B cell (primary cell): Measurements from ENCODE around the gene CTBP2. TPM values are rescaled to one million over a fixed set of nuclear protein-coding genes. Genes with fewer than 3 reads are reported as not detected.

Experiments
- ATAC-seq: fragments of 200-7000 bp; cut with Tn5 transposase; one replicate; pipeline ENCODE4 v1.10.0; 2021; ENCODE audit warnings: low read depth, mild to moderate bottlenecking, moderate number of reproducible peaks, moderate library complexity
- CTCF ChIA-PET: fragments of 350-600 bp; sonication (Branson Sonifier 250); formaldehyde crosslinking; loops from one replicate; lab custom pipeline; 2021; ENCODE audit warnings: antibody characterized with exemption, inconsistent platforms; lab: Charles Lee
- POLR2A ChIA-PET: fragments of 350-600 bp; sonication (Branson Sonifier 250); formaldehyde crosslinking; loops from one replicate; lab custom pipeline; 2021; ENCODE audit warnings: antibody characterized with exemption; lab: Charles Lee
- DNase-seq: peaks from one replicate; pipeline ENCODE4 v3.0.0; 2013
- H2AFZ ChIP-seq: 2 replicates; pipeline ENCODE4 v1.6.1; 2012; ENCODE audit warnings: mild to moderate bottlenecking, low read depth, low read length; ENCODE audit not compliant: insufficient read depth, poor library complexity, severe bottlenecking
- H3K27ac ChIP-seq, 2 donors: 1 replicate in 1 of 2; 2 replicates in 1 of 2; pipeline ENCODE4 v1.5.1; 2012 to 2013; ENCODE audit warnings: low read length in 2 of 2, mild to moderate bottlenecking in 2 of 2, moderate library complexity in 1 of 2
- H3K27me3 ChIP-seq, 4 experiments: fragments of 200-600 bp in 1 of 4; sonication (generic) in 1 of 4; replicated peaks in 1 of 4; 1 replicate in 2 of 4; 2 replicates in 2 of 4; pipeline versions ENCODE4 v1.6.1 to v1.7.0; 2013 to 2016; ENCODE audit warnings: low read length in 3 of 4, mild to moderate bottlenecking in 2 of 4, mixed read lengths in 1 of 4, moderate library complexity in 1 of 4; ENCODE audit not compliant: insufficient read depth in 4 of 4, control insufficient read depth in 3 of 4; ENCODE audit errors: control extremely low read depth in 1 of 4
- H3K36me3 ChIP-seq, 2 experiments: replicated peaks in 1 of 2; 1 replicate in 1 of 2; 2 replicates in 1 of 2; pipeline versions ENCODE4 v1.6.1 to v1.7.1; 2013; ENCODE audit warnings: low read length in 1 of 2; ENCODE audit not compliant: insufficient read depth in 2 of 2, control insufficient read depth in 1 of 2; ENCODE audit errors: control extremely low read depth in 1 of 2, extremely low read depth in 1 of 2
- H3K4me1 ChIP-seq, 2 donors: fragments of 200-600 bp in 1 of 2; sonication (generic) in 1 of 2; 1 replicate in 1 of 2; 2 replicates in 1 of 2; pipeline versions ENCODE4 v1.5.1 to v1.6.1; 2013 to 2017; ENCODE audit warnings: low read length in 2 of 2; ENCODE audit not compliant: control insufficient read depth in 2 of 2, insufficient read depth in 2 of 2
- H3K4me2 ChIP-seq: replicated peaks from 2 replicates; pipeline ENCODE3; 2012; ENCODE audit warnings: mild to moderate bottlenecking, low read depth, low read length; ENCODE audit not compliant: poor library complexity, severe bottlenecking
- H3K4me3 ChIP-seq, 5 experiments: fragments of 200-600 bp in 1 of 5; sonication (generic) in 1 of 5; 1 replicate in 3 of 5; 2 replicates in 2 of 5; pipeline versions ENCODE4 v1.5.1 to v1.7.0; 2011 to 2016; ENCODE audit warnings: low read length in 4 of 5, mild to moderate bottlenecking in 4 of 5, low read depth in 2 of 5, control low read depth in 1 of 5, moderate library complexity in 1 of 5; ENCODE audit not compliant: insufficient read depth in 1 of 5; ENCODE audit errors: control extremely low read depth in 1 of 5, extremely low read depth in 1 of 5
- H3K79me2 ChIP-seq: fragments of 200-600 bp; sonication (generic); one replicate; pipeline ENCODE4 v1.6.0; 2016; ENCODE audit warnings: low read length; ENCODE audit not compliant: control insufficient read depth, insufficient read depth
- H3K9ac ChIP-seq: fragments of 200-600 bp; sonication (generic); 2 replicates; pipeline ENCODE4 v1.6.1; 2017; ENCODE audit warnings: mild to moderate bottlenecking, low read length, moderate library complexity
- H3K9me3 ChIP-seq, 3 donors: one replicate each; pipeline versions ENCODE4 v1.6.1 to v1.7.1; 2013; ENCODE audit warnings: low read length in 2 of 3; ENCODE audit not compliant: control insufficient read depth in 2 of 3, insufficient read depth in 1 of 3; ENCODE audit errors: control extremely low read depth in 1 of 3
- H4K20me1 ChIP-seq: 2 replicates; pipeline ENCODE4 v1.6.0; 2012; ENCODE audit warnings: mild to moderate bottlenecking, low read length; ENCODE audit not compliant: insufficient read depth, control insufficient read depth, poor library complexity, severe bottlenecking
- H3K27ac Mint-ChIP-seq: one replicate; pipeline ENCODE4 v1.8.0; 2021; ENCODE audit warnings: mixed read lengths
- H3K27me3 Mint-ChIP-seq: one replicate; pipeline ENCODE4 v1.8.0; 2021; ENCODE audit warnings: mixed read lengths
- H3K4me1 Mint-ChIP-seq: one replicate; pipeline ENCODE4 v1.8.0; 2021; ENCODE audit warnings: mixed read lengths
- H3K4me3 Mint-ChIP-seq: one replicate; pipeline ENCODE4 v1.8.0; 2021; ENCODE audit warnings: mixed read lengths
- H3K9me3 Mint-ChIP-seq: one replicate; pipeline ENCODE4 v1.8.0; 2022; ENCODE audit warnings: mixed read lengths; ENCODE audit not compliant: insufficient read depth
- EZH2 ChIP-seq: IDR thresholded peaks from 2 replicates; pipeline ENCODE4 v1.6.1; 2012; ENCODE audit warnings: borderline replicate concordance, low read depth, mild to moderate bottlenecking, moderate library complexity, low read length; ENCODE audit not compliant: insufficient read depth, poor library complexity, severe bottlenecking
- WGBS: methylation state at CpG from one replicate; pipeline ENCODE4 v1.1.5; 2013; ENCODE audit warnings: missing lambda C conversion rate; ENCODE audit not compliant: insufficient coverage; 5-methylcytosine and 5-hydroxymethylcytosine counted together
- intact Hi-C: fragments of 100-400 bp; cut with micrococcal nuclease; formaldehyde crosslinking; loops from one replicate; pipeline ENCODE4 v1.10.0; 2022
- polyA plus RNA-seq: library from polyadenylated mRNA; depleted of rRNA; stranded (reverse); fragments of >200 nt; gene quantifications from 2 replicates; pipeline ENCODE4 v1.2.3, GENCODE V29; 2012
- total RNA-seq, 2 donors: library from RNA; stranded (reverse); fragments of 120-200 nt in 1 of 2; gene quantifications; 1 replicate in 1 of 2; 2 replicates in 1 of 2; pipeline versions ENCODE4 v1.2.3 to v1.2.4, GENCODE V29; 2013 to 2022
- TF ChIP-seq, protein P1 (sequence below): fragments of 200-600 bp; IDR thresholded peaks from one replicate; pipeline ENCODE4 v1.8.0; 2022; ENCODE audit warnings: antibody characterized with exemption, mild to moderate bottlenecking

Gene CTBP2
- total and polyA plus RNA-seq, 2 donors (not counting 1 experiment from before 2014, with no cell fraction given) = 0.39 to 0.85 TPM

GRCh38 chr10:125084191-125084613 is 76.2 kb downstream of the CTBP2 start:
- POLR2A ChIA-PET = no interaction called here
- intact Hi-C loops = no loop called here
- no peak for TF ChIP-seq EZH2
- TF ChIP-seq, protein P1, sequence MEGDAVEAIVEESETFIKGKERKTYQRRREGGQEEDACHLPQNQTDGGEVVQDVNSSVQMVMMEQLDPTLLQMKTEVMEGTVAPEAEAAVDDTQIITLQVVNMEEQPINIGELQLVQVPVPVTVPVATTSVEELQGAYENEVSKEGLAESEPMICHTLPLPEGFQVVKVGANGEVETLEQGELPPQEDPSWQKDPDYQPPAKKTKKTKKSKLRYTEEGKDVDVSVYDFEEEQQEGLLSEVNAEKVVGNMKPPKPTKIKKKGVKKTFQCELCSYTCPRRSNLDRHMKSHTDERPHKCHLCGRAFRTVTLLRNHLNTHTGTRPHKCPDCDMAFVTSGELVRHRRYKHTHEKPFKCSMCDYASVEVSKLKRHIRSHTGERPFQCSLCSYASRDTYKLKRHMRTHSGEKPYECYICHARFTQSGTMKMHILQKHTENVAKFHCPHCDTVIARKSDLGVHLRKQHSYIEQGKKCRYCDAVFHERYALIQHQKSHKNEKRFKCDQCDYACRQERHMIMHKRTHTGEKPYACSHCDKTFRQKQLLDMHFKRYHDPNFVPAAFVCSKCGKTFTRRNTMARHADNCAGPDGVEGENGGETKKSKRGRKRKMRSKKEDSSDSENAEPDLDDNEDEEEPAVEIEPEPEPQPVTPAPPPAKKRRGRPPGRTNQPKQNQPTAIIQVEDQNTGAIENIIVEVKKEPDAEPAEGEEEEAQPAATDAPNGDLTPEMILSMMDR = no peak
- Histone ChIP-seq H3K4me3 (no peak overlapping the region), H3K9ac (no peak overlapping the region), H3K4me1 (no peaks in the 10 kb centered on the region), H3K9me3 (peaks cover 0 to 4% (median 0%) of the 10 kb centered on the region in 3 donors), H3K79me2 (no peaks in the 10 kb centered on the region), H3K27me3 (peaks cover 0 to 18% (median 9%) of the 10 kb centered on the region in 4 experiments), H2AFZ (no peak overlapping the region), H3K36me3 (no peaks in the 10 kb centered on the region), H3K4me2 (no peak overlapping the region), H4K20me1 (no peaks in the 10 kb centered on the region), H3K27ac (no peak overlapping the region)
- no peak overlapping the region for H3K4me3 Mint-ChIP-seq
- peaks cover 63% of the 10 kb centered on the region for H3K27me3 Mint-ChIP-seq
- H3K4me1 Mint-ChIP-seq = no peaks in the 10 kb centered on the region
- H3K9me3 Mint-ChIP-seq = no peaks in the 10 kb centered on the region
- no peak overlapping the region for H3K27ac Mint-ChIP-seq
- WGBS = 93% methylated on average over 11 of the region's 11 CpGs
- no peak for ATAC-seq
- CTCF ChIA-PET = no interaction called here
- DNase-seq = no peak

DNA sequence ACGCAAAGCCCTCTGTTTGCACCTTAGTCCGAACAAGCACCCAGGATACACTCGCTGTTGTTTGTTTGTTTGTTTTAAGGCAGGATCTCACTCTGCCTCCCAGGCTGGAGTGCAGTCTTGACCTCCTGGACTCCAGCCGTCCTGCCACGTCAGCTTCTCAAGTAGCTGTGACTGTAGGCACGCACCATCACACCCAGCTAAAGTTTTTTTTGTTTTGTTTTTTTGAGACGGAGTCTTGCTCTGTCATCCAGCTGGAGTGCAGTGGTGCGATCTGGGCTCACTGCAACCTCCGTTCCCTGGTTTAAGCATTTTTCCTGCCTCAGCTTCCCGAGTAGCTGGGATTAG is 76.8 kb downstream of the CTBP2 start:
- POLR2A ChIA-PET = no interaction called here

More for the DNA sequence above, 76.8 kb downstream of the CTBP2 start:
- no peak for ATAC-seq
- 98% methylated on average over 10 of the region's 10 CpGs for WGBS
- no peak overlapping the region for H3K4me2 ChIP-seq
- no peaks in the 10 kb centered on the region for H3K79me2 ChIP-seq
- Mint-ChIP-seq H3K27ac (no peak overlapping the region), H3K27me3 (peaks cover 60% of the 10 kb centered on the region), H3K4me1 (no peaks in the 10 kb centered on the region), H3K9me3 (no peaks in the 10 kb centered on the region), H3K4me3 (no peak overlapping the region)
- no peak overlapping the region for H3K4me3 ChIP-seq
- DNase-seq = no peak
- peaks cover 0 to 20% (median 9%) of the 10 kb centered on the region in 4 experiments for H3K27me3 ChIP-seq
- H3K4me1 ChIP-seq = no peaks in the 10 kb centered on the region
- H3K9ac ChIP-seq = no peak overlapping the region
- H2AFZ ChIP-seq = no peak overlapping the region
- peaks cover 0 to 7% (median 0%) of the 10 kb centered on the region in 3 donors for H3K9me3 ChIP-seq
- no peak for TF ChIP-seq EZH2
- TF ChIP-seq, protein P1 = no peak
- no peaks in the 10 kb centered on the region for H3K36me3 ChIP-seq
- intact Hi-C loops = no loop called here
- H4K20me1 ChIP-seq = no peaks in the 10 kb centered on the region
- CTCF ChIA-PET = no interaction called here
- H3K27ac ChIP-seq = no peak overlapping the region
